Left renal cortex interstitium (tissue), 4 donors: ENCODE data around the gene MYRF. TPM values are rescaled to one million over a fixed set of nuclear protein-coding genes. Genes with fewer than 3 reads are reported as not detected.

Source experiments
- DNase-seq, 4 donors: peaks; one replicate each; pipeline ENCODE4 v3.0.0-alpha.2; 2013; ENCODE audit warnings: low read depth in 4 of 4, low spot score in 2 of 4, missing footprints in 1 of 4
- polyA plus RNA-seq, 4 donors: library from polyadenylated mRNA; unstranded; fragments of 120-200 nt; gene quantifications; one replicate each; pipeline ENCODE4 v1.2.1, GENCODE V29; 2013; ENCODE audit not compliant: insufficient read length in 4 of 4

The MYRF gene
- polyA plus RNA-seq, 4 donors, result 17.3 to 32.8 (median 22.9) TPM

GRCh38 chr11:61773809-61774208 lies 21.4 kb downstream of the MYRF start:
- no peak for DNase-seq

DNA sequence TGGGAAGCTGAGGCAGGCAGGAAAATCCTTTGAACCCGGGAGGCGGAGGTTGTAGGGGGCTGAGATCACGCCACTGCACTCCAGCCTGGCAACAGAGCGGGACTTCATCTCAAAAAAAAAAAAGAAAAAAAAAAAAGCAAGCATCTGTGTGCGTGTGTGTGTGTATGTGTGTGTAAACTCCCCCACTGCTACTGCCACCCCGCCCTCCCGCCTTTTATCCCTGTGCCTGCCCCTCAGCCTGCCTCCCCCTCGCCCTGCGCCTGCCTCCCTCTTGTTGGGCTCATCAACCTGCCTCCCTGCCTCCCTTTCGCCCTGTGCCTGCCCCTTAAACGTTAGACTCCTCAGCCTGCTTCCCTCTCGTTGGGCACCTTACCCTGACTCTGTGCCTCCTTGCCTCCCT lies 22.0 kb downstream of the MYRF start:
- no peak for DNase-seq

DNA sequence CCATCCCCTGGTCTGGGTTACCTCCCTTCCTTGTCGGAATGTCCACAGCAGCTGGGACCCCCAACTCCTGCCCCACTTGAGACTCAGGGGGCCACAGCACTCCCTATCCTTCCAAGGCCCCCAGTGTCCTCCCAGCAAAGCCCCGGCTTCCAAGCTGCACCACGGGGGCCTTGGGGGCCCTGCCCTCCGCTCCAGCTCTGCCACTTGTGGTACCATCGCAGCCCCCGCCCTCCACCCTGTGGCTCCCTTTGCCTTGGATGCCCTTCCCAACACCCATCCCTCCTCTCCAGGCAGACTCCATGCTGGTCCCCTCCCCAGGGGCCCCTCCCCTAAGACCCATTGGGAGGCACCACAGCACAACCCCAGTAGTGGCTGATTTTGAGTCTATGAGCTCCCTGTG lies 22.7 kb downstream of the MYRF start:
- no peak for DNase-seq

- DNase-seq, result no peak
These were observed 23.4 kb downstream of the MYRF start for GRCh38 chr11:61775606-61776554.

GRCh38 chr11:61776561-61777075 lies 24.2 kb downstream of the MYRF start:
- no peak for DNase-seq

DNA sequence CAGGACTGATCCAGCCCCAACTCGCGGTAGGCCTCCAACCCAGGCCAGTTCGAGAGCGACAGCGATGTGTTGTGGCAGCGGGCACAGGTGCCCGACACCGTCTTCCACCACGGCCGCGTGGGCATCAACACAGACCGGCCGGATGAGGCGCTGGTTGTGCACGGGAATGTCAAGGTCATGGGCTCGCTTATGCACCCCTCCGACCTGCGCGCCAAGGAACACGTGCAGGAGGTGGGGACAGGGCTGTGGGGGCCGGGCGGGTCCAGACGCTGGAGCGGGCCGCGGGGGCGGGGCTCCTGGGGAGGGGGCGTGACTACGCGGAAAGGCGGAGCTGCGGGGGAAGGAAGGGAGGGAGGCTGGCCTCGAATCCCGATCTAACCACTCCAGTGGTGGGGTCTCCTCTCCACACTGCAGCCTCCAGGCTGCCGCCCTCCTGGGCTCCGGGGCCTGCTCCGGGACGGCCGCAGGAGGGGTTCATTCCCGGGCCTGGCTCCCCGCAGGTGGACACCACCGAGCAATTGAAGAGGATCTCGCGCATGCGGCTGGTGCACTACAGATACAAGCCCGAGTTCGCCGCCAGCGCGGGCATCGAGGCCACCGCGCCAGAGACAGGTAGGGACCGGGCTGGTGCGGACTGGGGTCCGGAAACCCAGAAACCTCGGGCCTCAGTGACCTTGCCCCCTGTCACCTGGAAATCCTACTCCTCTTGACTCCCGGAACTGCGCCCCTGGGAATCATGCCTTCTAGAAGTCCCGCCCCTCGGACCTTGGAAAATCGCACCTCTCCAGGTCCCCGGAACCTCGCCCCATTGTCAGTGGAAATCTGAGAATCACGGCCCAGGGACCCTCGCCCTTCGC lies 25.0 kb downstream of the MYRF start:
- DNase-seq, result no peak

- DNase-seq, result no peak
These were observed 26.0 kb downstream of the MYRF start for GRCh38 chr11:61778357-61778886.

- no peak for DNase-seq
These were observed 26.6 kb downstream of the MYRF start for GRCh38 chr11:61778920-61779650.

- no peak for DNase-seq
These were observed 27.5 kb downstream of the MYRF start for GRCh38 chr11:61779666-61780525.

DNA sequence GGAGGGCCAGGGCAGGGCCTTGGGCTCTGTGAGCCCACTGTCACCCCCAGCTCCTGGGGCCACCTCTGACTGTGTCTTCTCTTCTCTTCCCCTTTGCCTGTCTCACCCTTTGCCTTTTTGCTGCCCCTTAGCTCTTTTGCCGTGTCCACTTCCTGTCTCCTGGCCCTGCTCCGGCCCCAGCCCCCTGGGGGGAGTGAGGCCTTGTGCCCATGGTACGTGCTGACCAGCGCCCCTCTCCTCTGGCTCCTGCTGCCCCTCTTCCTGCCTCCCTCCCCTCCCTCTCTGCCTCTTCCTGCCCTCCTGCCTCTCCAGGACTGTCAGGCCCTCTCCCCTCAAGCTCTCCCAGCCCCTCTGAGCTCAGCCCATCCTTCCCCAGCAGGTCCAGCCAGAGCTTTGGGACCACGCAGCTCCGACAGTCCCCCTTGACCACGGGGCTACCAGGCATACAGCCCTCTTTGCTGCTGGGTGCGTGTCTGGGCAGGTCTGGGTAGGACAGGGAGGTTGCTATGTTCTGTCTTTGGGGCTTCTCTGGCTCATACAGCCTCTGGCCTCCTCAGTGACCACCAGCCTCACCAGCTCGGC lies 28.2 kb downstream of the MYRF start:
- no peak for DNase-seq

GRCh38 chr11:61781585-61781984 lies 29.1 kb downstream of the MYRF start:
- no peak for DNase-seq

GRCh38 chr11:61782299-61782698 lies 29.9 kb downstream of the MYRF start:
- DNase-seq, result no peak

- no peak for DNase-seq
These were observed 30.4 kb downstream of the MYRF start for GRCh38 chr11:61782841-61783240.

- DNase-seq, result no peak
These were observed 31.5 kb downstream of the MYRF start for GRCh38 chr11:61783717-61784505.

DNA sequence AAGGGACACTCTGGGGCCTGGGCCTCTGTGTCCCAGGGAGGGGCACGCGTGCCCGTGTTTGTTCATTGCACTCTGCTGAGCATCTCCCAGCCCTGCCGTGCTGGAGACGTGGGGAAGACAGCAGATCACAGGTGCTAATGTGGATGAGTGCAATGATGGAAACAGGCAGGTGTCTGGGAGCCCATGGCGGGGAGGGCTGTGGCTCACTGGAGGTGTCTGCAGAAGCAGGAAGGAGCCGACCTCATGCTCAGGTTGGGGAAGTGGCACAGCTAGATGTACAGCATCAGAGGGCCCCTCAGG lies 32.0 kb downstream of the MYRF start:
- DNase-seq, result no peak

- no peak for DNase-seq
These were observed 33.5 kb downstream of the MYRF start for GRCh38 chr11:61785837-61786402.

DNA sequence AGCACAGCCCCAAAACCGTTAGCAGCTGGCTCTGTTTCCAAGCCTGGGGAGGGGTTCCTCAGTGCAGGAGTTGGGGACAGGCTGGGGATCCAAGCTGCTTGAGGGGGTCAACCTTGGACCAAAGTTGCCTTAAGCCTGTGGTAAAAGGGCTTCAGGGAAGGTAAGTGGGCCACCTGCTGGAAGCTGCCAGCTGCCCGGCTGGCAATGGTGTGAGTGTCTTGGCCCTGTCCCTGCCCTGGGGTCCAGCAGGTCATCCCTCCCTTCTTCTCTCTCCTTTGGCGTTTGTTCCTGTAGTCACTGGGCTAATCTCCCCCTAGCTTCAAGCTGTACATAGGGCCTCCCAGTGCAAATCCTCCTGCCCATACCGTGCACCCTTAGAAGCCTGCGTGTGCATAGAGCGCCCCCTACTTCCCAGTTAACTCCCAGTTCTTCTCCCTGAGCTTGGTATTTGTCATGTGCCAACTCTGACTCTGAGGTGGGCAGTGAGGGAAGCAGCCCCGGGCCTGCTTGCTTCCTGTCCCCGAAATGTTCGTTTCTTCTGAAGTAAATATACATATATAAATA lies 35.6 kb downstream of the MYRF start:
- DNase-seq, result no peak
